ENCODE data around the gene LRRC1.

The LRRC1 gene

DNA sequence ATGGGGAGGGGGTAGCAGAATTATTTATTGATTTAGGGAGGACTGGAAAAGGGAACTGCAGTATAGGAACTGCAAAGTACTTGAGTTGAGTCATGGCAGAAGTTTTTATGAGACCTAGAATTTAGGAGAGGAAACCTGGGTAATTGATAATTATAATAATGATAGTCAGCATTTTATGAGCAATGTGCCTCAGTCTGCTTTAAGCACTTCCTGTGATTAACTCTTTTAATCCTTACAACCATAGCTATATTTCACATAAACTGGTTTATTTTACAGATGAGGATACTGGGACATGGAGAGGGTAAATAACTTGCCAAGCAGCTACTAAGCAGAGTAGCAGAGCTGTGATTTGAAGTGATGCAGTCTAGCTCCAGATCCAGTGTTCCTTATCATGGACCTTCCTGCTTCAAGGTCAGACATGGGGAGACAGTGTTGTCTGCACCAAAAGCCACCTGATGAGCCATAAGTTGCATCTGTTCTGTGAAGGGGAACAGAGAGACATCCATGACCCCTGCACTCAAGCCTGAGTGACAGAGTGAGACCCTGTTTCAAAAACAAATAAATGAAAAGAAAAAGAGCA is 13.6 kb downstream of the LRRC1 start:
- DNase-seq (ENCODE audit: extremely low read depth, low read depth), result no peak
- TF ChIP-seq, protein P1, sequence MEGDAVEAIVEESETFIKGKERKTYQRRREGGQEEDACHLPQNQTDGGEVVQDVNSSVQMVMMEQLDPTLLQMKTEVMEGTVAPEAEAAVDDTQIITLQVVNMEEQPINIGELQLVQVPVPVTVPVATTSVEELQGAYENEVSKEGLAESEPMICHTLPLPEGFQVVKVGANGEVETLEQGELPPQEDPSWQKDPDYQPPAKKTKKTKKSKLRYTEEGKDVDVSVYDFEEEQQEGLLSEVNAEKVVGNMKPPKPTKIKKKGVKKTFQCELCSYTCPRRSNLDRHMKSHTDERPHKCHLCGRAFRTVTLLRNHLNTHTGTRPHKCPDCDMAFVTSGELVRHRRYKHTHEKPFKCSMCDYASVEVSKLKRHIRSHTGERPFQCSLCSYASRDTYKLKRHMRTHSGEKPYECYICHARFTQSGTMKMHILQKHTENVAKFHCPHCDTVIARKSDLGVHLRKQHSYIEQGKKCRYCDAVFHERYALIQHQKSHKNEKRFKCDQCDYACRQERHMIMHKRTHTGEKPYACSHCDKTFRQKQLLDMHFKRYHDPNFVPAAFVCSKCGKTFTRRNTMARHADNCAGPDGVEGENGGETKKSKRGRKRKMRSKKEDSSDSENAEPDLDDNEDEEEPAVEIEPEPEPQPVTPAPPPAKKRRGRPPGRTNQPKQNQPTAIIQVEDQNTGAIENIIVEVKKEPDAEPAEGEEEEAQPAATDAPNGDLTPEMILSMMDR (IDR thresholded peaks at IDR 0.05; ENCODE audit: low read depth, low read length), result no peak

DNA sequence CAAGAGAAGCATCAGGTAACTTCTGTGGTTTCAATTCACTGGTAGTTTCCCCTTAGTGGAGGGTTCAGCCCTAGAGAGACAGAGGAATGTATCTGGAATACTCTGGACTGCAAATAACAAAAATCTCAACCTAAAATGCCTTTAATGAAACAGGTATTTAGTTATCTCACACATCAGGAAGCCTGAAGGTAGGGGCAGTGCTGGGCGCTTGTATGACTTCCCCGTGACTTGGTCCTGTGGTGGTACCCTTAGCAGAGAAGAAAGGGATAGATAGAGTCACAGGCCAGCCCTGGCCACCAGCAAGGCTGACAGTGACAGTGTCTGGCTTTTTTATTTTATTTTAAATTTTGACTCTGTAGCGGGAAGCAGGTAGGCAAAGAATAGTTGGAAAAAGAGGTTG is 14.9 kb downstream of the LRRC1 start:
- TF ChIP-seq, protein P1 (IDR thresholded peaks at IDR 0.05; ENCODE audit: low read depth, low read length), result no peak
- no peak for DNase-seq (ENCODE audit: extremely low read depth, low read depth)

DNA sequence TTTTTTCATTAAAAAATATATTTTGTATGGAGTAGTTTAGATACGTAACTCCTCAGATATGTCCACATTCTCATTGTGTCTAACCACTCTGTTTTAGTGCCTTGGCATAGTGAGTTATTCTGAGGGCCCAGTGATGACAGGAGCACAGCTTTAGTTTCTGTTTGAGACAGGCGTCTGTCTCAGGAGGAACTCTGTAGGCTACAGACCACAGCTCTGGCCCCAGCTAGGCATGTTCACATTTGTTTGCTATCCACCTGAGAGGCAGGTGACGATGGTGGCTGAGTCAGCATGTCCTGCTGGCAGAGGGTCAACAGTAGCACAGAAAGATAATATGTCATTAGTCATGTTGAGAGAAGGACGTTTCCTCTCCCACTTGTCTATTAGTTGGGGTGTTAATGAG is 16.3 kb downstream of the LRRC1 start:
- DNase-seq (ENCODE audit: extremely low read depth, low read depth), result no peak
- TF ChIP-seq, protein P1 (IDR thresholded peaks at IDR 0.05; ENCODE audit: low read depth, low read length), result no peak

DNA sequence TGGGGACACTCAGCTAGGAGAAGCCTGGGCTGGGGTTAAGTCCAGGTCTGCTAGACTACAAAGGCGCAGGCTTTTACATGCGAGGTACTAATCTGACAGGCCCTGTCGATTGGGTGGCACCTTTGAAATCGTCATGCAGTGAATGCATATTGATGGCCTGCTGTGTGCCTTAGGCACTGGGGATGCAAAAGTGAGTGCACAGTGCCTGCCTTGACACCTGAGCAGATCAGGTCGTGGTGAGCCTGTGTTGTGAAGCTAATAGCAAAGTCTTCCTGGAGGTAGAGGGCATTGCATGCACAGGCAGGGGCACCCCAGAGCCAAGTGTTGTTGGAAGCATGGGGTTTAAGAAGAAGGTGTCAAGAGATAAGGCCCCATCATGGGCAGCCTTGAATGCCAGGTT is 16.9 kb downstream of the LRRC1 start:
- no peak for DNase-seq (ENCODE audit: extremely low read depth, low read depth)
- TF ChIP-seq, protein P1 (IDR thresholded peaks at IDR 0.05; ENCODE audit: low read depth, low read length), result no peak

DNA sequence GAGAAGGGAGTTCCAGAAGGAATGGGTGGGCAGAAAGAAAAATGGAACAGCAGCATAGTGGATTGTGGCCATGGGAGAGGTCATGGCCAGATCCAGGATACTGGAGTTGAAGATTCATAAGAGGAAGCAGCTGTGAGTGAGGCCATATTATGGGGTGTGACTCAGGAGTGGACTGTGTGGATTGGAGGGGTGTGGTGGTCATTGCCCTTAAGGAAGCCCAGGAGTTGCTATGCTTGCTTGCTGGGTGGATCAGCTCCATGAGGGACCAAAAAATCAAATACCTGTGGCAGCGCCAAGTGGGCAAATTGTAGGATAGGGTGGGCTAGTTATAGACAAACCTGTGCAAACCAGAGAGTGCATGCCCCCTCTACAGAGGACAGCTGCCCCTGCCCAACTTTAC is 18.3 kb downstream of the LRRC1 start:
- no peak for DNase-seq (ENCODE audit: extremely low read depth, low read depth)
- TF ChIP-seq, protein P1 (IDR thresholded peaks at IDR 0.05; ENCODE audit: low read depth, low read length), result no peak

DNA sequence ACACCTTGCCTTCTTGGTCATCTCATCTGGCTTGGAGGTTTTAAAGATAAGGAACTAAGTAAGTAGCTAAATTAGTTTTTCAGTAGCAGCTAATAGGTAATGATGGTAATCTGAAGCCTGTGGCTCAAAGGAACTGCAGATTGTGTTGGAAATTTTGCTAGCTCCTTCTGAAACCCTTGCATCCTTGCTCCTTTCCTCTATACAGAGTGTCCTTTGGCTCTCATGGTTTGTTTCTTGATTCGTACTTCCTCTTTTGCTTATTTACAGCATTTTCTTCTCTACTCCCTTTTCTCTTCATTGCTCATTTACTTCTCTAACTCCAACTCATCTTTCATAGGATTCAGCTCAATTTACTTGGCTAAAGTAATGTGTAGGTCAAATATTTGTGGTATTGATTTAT is 19.0 kb downstream of the LRRC1 start:
- TF ChIP-seq, protein P1 (IDR thresholded peaks at IDR 0.05; ENCODE audit: low read depth, low read length), result no peak
- DNase-seq (ENCODE audit: extremely low read depth, low read depth), result no peak

DNA sequence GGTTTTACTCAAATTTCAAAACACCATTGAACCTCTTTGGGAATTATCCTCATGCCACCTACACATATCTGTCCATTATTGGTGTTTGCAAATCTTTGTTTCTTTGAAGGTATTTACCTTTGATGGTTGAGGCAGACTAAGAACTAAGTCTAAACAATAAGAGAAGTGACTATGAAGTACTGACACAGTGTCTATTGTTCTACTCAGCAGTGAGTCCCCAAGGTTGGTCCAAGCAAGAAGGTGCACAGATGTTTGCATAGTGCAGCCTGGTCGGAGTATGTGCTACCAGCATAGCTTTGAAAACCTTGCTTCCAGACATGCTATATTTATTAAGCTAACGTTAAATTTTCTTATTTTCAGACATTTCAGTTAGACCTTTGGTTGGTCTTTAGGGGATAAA is 19.5 kb downstream of the LRRC1 start:
- TF ChIP-seq, protein P1 (IDR thresholded peaks at IDR 0.05; ENCODE audit: low read depth, low read length), result no peak
- DNase-seq (ENCODE audit: extremely low read depth, low read depth), result no peak

Data from AG09319 (cell line).